Measurements from ENCODE around the gene TBC1D9B. TPM values are rescaled to one million over a fixed set of nuclear protein-coding genes. Genes with fewer than 3 reads are reported as not detected.
A peak's percentile ranks its signal among the peaks of the same experiment; 100 is the strongest.

TBC1D9B gene
- total and polyA plus RNA-seq, 9 of the 15 experiments (the other 6 are each of a cell fraction or from before 2014, with no cell fraction given) = 2.9 to 59.1 (median 33.5) TPM

DNA sequence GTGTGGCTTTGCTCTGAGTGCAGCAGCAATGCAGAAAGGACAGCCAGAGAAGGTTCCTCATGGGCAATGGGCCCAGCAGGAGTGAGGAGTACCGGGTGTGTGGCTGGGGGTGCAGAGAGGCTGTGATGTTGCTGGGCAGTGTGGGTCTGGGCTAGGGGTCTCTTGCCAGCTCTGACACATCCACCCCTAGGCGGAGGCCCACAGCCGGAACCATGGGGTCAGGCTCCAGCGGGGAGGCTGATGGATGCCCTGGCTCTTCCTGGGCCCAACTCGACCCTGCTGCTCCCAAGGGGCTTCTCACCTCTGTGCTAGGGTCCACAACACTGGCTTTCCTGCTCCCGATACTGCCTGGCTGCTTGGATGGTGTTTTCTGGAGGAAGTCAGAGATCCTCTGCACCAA is 19.9 kb downstream of the TBC1D9B start:
- Histone ChIP-seq H4K20me1 (replicated peaks; ENCODE audit: control insufficient read depth, insufficient read depth, low read length) (no peaks in the 10 kb centered on the region), H3K27me3 (ENCODE audit: control insufficient read depth in 2 of 2, insufficient read depth in 2 of 2, low read length in 2 of 2) (no peaks in the 10 kb centered on the region), H3K4me1 (replicated peaks in 1 of 2; ENCODE audit: control insufficient read depth in 2 of 2, insufficient read depth in 2 of 2, low read length in 2 of 2) (no peaks in the 10 kb centered on the region), H2AFZ (ENCODE audit: low read depth, low read length) (no peak overlapping the region), H3K9ac (ENCODE audit: insufficient read depth in 1 of 2, low read depth in 2 of 2, low read length in 2 of 2) (no peak overlapping the region), H3K4me2 (ENCODE audit: insufficient read depth, low read length) (no peak overlapping the region), H3K36me3 (ENCODE audit: control insufficient read depth, insufficient read depth, low read length) (peaks cover 92% of the 10 kb centered on the region), H3K4me3 (no peak overlapping the region), H3K9me3 (replicated peaks; ENCODE audit: control insufficient read depth, insufficient read depth, low read depth, low read length) (peaks cover 10% of the 10 kb centered on the region), H3K79me2 (ENCODE audit: control insufficient read depth, insufficient read depth, low read length) (no peaks in the 10 kb centered on the region), H3K9me1 (ENCODE audit: control insufficient read depth, insufficient read depth, low read length) (no peaks in the 10 kb centered on the region), H3K27ac (ENCODE audit: extremely low read depth, low read depth, low read length) (no peak overlapping the region)
- in situ Hi-C loops (cut with MboI) (no loop called here), intact Hi-C loops (cut with micrococcal nuclease) (no loop called here)
- 92% methylated on average over 6 of the region's 6 CpGs for WGBS (ENCODE audit: insufficient coverage, low coverage, missing lambda C conversion rate)
- ChIA-PET CTCF (ENCODE audit: low intra/inter-chr PET ratio) (no interaction called here), POLR2A (interaction anchor here (0.7 to 1.0 kb wide), 3 partner anchors 15 to 19 kb away, joined by 3 read pairs; no protein-coding TSS in a partner anchor)
- TF ChIP-seq BRCA1 (IDR thresholded peaks at IDR 0.05) (no peak), BRCA1 (CRISPR knock-in tag; IDR thresholded peaks at IDR 0.05) (no peak), MEIS2 (IDR thresholded peaks at IDR 0.05; ENCODE audit: partially characterized antibody) (no peak), POLR2G (IDR thresholded peaks at IDR 0.05; ENCODE audit: low read depth, low read length) (0 out of 2 replicates have a peak, but pooled peaks have one; percentile 28)
- TF ChIP-seq, protein P1, sequence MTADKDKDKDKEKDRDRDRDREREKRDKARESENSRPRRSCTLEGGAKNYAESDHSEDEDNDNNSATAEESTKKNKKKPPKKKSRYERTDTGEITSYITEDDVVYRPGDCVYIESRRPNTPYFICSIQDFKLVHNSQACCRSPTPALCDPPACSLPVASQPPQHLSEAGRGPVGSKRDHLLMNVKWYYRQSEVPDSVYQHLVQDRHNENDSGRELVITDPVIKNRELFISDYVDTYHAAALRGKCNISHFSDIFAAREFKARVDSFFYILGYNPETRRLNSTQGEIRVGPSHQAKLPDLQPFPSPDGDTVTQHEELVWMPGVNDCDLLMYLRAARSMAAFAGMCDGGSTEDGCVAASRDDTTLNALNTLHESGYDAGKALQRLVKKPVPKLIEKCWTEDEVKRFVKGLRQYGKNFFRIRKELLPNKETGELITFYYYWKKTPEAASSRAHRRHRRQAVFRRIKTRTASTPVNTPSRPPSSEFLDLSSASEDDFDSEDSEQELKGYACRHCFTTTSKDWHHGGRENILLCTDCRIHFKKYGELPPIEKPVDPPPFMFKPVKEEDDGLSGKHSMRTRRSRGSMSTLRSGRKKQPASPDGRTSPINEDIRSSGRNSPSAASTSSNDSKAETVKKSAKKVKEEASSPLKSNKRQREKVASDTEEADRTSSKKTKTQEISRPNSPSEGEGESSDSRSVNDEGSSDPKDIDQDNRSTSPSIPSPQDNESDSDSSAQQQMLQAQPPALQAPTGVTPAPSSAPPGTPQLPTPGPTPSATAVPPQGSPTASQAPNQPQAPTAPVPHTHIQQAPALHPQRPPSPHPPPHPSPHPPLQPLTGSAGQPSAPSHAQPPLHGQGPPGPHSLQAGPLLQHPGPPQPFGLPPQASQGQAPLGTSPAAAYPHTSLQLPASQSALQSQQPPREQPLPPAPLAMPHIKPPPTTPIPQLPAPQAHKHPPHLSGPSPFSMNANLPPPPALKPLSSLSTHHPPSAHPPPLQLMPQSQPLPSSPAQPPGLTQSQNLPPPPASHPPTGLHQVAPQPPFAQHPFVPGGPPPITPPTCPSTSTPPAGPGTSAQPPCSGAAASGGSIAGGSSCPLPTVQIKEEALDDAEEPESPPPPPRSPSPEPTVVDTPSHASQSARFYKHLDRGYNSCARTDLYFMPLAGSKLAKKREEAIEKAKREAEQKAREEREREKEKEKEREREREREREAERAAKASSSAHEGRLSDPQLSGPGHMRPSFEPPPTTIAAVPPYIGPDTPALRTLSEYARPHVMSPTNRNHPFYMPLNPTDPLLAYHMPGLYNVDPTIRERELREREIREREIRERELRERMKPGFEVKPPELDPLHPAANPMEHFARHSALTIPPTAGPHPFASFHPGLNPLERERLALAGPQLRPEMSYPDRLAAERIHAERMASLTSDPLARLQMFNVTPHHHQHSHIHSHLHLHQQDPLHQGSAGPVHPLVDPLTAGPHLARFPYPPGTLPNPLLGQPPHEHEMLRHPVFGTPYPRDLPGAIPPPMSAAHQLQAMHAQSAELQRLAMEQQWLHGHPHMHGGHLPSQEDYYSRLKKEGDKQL (CRISPR knock-in tag; IDR thresholded peaks at IDR 0.05; ENCODE audit: borderline replicate concordance) = no peak
- BruUV-seq (replicated peaks) = no TSS peak
- FAIRE-seq = no peak
- DNase-seq (ENCODE audit: extremely low read depth in 1 of 4, low spot score in 3 of 4) = no peak
- ATAC-seq = no peak

Data from K562 (cell line).